ENCODE results near the gene NAV2. TPM values are rescaled to one million over a fixed set of nuclear protein-coding genes. Genes with fewer than 3 reads are reported as not detected.

Gene NAV2
- total RNA-seq, 1 experiment from 2014 or later, result 15.6 TPM

DNA sequence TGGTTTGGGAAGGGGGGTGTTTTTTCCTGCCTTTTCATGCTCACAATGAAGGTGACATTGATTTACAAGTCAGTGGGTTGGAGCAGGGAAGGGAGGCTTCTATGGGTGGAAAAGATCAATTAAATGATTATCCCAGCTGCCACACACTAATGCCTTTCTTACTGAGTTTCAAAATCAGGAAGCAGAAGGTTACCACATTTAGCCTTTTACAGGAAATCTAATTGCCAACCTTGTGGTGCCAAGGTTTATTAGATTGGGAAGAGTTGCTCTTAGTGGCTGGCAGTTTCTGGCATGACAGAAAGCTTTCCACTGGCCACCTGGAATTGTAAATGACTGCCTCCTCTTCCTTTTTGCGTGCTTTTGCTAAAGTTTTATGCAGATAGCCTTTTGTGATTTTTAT, 98.7 kb downstream of the NAV2 start:
- peak; percentile 38 for DNase-seq (ENCODE audit: low read depth)

GRCh38 chr11:19812096-19812495, 99.5 kb downstream of the NAV2 start:
- DNase-seq (ENCODE audit: low read depth), result no peak

DNA sequence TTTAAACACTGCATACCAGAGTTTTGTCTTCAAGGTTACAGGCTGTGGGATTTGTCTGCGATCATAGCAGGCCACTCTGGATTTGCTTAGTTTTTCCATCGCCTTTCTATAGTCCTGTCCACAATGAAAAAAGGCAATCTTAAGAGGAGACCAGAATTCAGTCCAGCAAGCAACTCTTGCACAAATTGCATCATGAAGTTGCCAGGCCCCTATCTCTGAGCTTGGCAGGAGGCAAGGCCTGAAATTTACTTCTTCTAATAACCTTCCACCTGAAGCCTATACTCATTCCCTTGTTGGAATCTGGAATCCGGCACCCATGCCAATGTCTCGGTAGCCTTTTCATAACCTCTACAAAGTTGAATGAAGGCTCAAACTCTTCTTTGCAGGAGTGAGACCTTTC, 100.1 kb downstream of the NAV2 start:
- DNase-seq (ENCODE audit: low read depth), result no peak

GRCh38 chr11:19813158-19813879, 100.7 kb downstream of the NAV2 start:
- DNase-seq (ENCODE audit: low read depth), result no peak

DNA sequence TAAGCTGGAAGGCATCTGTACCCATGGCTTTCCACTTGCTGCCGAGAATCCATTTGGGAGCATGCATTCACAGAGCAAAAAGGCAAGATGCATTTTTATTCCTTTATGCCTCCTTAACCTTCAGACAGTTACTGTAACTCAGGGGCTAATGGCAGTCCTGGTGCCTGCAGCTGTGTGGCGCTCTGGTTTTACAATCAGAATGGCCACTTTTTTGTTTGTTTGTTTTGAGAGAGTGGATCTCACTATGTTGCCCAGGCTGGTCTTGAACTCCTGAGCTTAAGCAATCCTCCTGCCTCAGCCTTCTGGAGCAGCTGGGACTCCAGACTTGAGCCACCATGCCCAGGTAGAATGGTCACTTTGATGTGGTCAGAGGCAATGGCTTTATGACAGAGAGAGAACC, 101.8 kb downstream of the NAV2 start:
- DNase-seq (ENCODE audit: low read depth), result no peak

DNA sequence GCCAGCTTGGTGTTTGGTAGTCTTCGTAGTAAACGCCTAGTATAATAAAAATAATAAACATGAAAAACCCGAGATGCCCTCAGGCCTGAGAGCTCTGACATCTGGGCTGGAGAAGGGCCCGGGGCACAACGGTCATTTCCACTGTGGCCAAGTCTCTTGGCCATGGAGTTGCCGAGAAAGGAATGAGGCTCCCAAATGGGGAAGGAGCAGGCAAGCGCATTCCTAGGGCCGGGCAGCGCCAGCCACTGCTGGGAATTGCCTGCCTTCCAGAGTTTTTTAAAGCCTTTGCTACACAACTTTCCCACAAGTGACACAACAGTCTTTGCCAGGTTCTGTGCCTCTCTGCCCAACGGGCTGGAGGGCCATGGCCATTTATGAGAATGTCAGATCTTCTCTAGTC, 103.4 kb downstream of the NAV2 start:
- peak; percentile 91 for DNase-seq (ENCODE audit: low read depth)

GRCh38 chr11:19816817-19817216, 104.2 kb downstream of the NAV2 start:
- no peak for DNase-seq (ENCODE audit: low read depth)

GRCh38 chr11:19817265-19817851, 104.7 kb downstream of the NAV2 start:
- DNase-seq (ENCODE audit: low read depth), result no peak

GRCh38 chr11:19817870-19818269, 105.2 kb downstream of the NAV2 start:
- no peak for DNase-seq (ENCODE audit: low read depth)

GRCh38 chr11:19818619-19819018, 106.0 kb downstream of the NAV2 start:
- DNase-seq (ENCODE audit: low read depth), result no peak

- no peak for DNase-seq (ENCODE audit: low read depth)
Measured at GRCh38 chr11:19819148-19819547, 106.5 kb downstream of the NAV2 start.

- DNase-seq (ENCODE audit: low read depth), result peak; percentile 61
Measured at GRCh38 chr11:19820100-19820499, 107.5 kb downstream of the NAV2 start.

DNA sequence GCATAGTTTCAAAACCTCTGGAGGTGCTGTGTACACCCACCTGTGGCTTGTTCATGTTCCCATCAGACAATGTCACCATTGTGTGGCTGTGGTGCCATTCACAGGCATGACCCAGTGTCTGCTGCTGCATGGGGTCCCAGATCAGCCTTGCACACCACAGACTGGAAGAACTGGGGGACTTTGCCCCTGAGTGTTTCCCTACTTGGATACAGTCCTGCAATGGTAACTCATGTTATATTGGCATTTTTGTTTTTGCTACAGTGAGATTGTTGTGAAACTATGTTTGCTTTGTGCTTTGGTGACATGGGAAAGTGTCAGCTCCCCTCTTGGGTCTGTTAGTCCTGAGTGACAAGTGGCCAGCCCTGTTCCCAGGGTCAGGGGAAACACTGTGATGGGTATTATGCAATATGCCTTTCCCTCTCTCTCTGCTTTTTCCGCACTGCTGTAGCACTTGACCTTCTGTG, 108.8 kb downstream of the NAV2 start:
- DNase-seq (ENCODE audit: low read depth), result no peak

- no peak for DNase-seq (ENCODE audit: low read depth)
Measured at GRCh38 chr11:19821993-19822392, 109.4 kb downstream of the NAV2 start.

DNA sequence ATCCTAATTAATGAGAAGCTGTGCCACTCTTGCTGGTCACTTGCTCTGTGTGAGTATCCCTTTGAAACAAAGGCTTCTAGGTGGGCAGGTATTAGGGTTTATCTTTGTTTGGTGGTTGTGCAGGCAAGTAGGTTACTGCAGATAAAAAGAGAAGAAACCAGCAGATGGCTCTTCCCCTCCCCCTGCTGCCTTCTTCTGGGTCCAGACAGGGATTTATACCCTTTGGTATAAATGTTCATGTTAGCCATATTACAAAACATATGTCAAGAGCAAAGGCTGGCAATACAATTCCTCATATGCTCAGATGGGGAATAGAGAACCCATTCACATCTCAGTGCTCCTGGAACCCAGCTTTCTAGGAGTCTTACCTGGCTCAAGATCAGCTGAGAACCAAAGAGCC, 109.9 kb downstream of the NAV2 start:
- no peak for DNase-seq (ENCODE audit: low read depth)

DNA sequence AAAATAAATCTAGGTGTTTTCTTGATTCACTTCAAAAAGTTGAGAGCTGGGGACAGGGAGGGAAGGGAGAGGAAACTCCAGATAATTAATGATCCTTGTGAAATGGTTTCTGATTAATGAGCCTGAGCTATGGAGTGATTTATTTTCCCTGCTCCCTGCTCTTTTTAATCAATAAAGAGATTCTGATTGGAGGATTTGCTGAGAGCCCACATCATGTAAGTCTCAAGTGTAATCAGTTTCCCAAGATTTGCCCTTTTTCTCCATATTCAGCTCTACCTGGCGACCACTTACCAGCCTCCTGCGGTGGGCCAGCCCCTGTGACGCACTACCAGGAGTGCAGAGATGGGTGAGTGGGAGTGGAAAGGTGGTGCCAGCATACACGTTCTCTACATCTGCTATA, 114.0 kb downstream of the NAV2 start:
- DNase-seq (ENCODE audit: low read depth), result no peak

GRCh38 chr11:19827399-19828135, 114.9 kb downstream of the NAV2 start:
- peak; percentile 25 for DNase-seq (ENCODE audit: low read depth)

- no peak for DNase-seq (ENCODE audit: low read depth)
Measured at GRCh38 chr11:19828382-19829108, 115.9 kb downstream of the NAV2 start.

GRCh38 chr11:19829109-19829837, 116.6 kb downstream of the NAV2 start:
- DNase-seq (ENCODE audit: low read depth), result no peak

DNA sequence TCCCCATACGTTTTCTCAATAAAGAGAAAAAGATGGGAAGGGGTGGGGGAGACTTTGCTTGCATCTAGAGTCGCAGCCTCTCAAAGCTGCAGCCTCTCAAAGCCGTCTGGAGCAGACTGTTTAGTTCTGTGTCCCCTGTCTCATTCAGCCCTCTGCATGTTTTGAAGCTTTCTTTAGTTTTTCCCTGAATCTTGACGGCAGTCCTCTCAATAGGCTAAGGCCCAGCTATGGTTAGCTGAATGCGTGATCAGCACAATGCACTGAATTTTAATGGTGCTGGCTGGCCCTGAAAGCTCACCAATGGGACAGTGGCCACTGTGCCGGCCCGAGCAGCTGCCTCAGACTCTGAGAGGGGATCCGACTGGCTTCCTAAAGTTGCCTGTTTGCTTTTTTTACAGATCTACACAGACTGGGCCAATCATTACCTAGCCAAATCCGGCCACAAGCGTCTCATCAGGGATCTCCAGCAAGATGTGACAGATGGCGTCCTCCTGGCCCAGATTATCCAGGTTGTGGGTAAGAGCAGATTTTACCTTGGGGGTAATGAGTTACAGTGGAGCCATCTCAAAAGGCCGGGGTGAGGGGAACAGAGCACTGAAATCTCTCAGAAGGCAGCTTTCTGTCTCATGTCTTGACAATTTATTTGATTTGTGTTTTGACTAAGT, 119.6 kb downstream of the NAV2 start:
- DNase-seq (ENCODE audit: low read depth), result no peak

DNA sequence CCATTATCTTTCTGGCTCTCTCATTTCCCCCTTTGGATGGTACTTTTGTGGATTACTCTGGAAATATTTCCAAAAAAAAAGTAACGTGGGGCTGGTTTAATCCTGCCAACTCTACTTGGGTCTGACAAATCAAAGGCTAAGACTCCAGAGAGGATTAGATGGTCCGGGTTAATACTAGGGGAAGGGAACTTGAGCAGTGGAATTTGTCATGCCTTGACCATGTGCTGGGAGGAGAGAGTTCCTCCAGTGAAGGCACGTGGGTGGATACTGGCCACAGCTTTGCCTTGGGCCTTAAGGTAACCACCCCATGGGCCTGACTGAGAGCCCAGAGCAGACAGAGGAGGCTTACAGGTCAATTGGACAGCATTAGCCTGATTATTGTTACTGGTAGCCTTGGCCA, 120.3 kb downstream of the NAV2 start:
- DNase-seq (ENCODE audit: low read depth), result no peak

All from M059J (cell line).